Activated CD4-positive, CD25-positive, alpha-beta regulatory T cell treated with anti-CD3 and anti-CD28 coated beads, Interleukin-2, amount 50 U/mL, for 16 hours (primary cell): ENCODE data around the gene RND2.
"Not testable (repeated sequence)": the region's sequence is repeated elsewhere in the genome, so short reads cannot be mapped to it uniquely, and the experiment has no call there.

Source experiments
- DNase-seq: peaks from one replicate; pipeline ENCODE4 v3.0.0-alpha.2; 2020; ENCODE audit warnings: low read depth, low spot score

Gene RND2

DNA sequence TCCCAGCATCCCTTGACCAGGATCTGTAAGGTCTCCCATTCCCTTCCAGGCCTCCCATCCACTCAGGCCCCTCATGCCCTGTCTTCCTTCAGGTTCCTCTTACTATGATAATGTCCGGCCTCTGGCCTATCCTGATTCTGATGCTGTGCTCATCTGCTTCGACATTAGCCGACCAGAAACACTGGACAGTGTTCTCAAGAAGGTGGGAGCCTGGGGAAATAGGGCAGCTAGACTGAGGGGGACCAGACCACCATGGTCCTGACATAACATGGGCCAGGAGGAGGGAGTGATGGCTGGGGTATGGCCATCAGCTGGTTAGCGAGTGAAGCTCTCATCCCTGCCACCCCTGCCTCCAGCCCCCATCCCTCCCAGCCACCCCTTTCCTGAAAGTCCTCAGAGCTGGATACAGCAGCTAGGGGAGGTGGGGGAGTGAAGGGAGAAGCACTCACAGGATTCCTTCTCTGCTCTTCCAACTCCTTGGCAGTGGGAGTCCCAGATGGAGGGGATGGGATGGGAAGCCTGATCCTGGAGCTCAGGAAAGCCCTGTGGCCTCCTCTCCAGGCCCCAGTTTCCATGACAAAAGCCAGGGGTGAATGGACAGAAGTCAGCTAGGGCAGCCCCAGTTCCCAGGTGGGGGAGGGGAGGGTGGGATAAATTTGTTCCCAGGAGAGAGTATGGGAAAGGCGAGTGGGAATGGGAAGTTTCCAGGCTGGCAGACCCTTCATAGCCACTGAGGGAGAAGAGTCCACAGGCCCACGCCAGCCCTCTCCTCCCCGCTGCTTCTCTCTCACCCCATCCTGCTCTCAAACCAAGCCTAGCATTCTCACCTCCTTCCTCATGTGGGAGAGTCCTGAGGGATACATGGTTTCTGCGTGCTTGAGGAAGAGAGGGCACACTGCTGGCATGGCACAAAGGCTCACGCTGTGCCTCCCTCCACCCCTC is 2.3 kb downstream of the RND2 start:
- no peak for DNase-seq

DNA sequence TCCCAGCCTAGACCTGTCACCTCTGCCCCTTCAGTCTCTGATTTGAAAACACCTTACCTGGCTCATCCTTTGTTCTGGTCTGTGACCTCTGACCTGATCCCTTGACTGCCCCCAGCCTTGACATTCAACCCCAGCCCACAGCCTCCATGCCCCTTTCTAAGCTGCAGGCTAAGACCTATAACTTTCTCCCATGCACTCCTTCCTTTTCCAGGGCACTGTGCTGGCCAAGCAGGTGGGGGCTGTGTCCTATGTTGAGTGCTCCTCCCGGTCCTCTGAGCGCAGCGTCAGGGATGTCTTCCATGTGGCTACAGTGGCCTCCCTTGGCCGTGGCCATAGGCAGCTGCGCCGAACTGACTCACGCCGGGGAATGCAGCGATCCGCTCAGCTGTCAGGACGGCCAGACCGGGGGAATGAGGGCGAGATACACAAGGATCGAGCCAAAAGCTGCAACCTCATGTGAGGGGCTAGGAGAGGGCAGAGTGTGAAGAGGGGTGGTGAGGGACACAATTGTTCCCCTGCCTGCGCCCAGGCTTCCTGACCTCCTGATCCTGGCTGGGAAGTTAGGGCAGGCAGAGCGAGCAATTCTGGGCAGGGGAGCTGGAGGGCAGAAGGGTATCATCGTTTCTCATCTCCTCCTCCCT is 3.3 kb downstream of the RND2 start:
- no peak for DNase-seq

DNA sequence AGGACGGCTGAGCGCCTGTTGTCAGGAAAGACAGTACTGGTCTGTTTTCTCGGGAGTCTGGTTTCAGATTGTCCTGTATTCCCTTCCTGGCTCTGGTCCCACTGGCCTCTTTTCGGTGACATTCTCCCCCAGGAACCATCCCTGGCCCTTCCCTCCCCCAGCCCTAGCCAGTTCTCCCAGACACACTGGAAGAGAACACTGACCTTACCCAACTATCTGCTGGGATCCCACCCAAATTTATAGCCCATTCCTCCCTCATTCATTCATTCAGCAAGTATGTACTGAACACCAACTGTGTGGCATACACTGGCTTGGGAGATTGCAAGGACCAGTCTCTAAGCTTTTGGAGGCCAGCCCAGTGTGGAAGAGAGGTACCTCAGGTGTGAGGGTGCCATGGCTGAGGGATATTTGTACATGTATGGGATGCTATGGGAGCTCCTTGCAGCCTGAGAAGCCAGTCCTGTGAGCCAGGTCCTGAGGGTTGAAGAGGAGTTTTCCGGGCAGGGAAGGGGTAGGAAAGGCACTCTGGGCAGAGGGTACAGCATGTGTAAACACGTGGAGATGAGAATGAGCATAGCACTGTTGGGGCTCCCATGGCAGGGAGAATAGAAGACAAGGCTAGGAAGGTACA is 5.2 kb downstream of the RND2 start:
- DNase-seq: no peak

- no peak for DNase-seq
Observed at GRCh38 chr17:43031666-43032065, 6.6 kb downstream of the RND2 start.

DNA sequence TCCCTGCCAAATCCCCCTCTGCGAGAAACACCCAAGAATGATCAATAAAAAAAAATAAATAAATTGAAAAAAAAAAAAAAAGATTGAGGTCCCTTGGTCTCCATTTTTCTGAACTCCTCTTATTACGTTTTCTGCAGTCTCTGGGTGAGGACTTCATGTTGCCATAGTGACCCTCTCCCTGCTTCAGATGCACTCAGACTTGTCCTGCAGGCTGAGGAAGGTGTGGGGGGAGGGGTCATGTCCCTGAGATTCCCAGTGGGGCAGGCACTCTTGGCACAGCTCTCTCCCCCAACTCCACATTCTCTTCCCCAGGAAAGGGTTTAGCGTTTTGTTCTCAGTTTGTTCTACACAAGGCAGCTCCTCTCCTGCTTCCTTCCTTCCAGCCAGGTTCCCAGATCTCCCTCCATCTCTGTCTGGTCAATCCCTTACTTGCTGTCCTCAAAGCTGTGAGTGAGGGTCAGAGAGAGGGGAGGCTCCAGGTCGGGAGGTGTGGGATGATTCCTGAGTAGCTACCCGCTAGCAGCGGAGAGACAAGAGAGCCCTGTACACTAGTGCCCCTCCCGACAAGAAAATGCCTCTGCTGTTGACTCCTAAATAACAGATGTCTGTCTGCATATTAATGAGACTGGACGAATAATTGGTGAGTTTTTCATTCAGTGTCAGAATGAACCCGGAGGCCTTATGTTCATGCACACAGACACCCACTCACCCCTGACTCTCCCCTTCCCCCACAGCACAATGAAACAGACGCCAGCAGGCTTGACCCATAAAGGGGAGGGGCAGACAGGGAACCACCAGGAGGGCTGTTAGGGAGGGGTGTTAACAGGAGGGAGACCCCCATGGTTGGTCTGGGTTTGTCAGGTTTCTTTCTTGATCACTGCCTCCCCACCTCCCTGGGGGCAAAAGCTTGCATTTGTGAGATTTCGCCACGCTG is 9.2 kb downstream of the RND2 start:
- DNase-seq: no peak

GRCh38 chr17:43034894-43035293 is 9.9 kb downstream of the RND2 start:
- DNase-seq: no peak

- DNase-seq: no peak
Observed at GRCh38 chr17:43039646-43040045, 14.6 kb downstream of the RND2 start.

- no peak for DNase-seq
Observed at GRCh38 chr17:43040655-43041054, 15.6 kb downstream of the RND2 start.

DNA sequence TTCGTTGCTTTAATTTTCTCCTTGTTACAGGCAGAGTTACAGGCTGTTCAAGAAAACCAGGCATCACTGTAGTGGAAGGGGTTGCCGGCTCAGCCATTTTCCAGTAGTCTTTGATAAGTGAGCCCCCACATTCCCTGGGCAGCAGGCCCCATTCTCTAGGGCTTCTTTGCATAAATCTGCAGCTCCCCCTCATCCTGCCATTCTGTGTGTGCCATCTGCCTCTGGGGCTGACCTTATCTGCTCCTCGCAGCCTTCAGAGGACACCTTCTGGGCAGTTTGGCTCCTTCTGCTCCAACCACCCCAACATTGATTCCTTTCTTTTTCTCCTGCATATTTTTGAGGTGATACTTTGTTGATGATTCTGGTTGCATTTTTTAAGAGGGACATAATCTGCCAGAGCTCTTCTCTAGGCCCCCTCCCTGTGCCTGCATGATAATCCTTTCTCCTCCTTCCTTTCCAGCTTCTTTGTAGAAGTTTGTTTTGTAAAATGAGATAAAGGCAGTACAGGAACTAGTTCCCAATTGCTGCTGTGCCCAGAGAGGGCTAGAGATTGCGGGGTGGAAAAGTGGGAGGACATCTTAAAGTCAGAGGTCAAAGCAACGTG is 17.1 kb downstream of the RND2 start:
- DNase-seq: no peak

DNA sequence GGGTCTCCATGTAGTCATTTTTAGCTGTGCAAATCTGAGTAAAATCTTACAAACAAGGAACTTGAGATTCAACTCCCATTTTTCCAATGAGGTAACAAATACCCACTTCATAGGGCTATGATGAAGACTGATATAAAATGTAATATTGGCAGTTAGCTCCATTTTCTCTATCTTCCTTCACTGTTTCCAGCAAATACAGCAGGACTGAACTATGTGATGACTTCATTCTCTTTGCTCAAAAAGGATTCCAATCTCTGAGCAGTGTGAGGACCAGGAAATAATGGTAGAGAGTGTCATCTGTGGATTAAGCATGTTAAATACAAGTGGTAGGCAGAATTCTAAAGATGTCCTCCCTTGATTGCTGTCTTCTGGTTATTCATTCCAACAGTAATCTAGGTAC is 18.3 kb downstream of the RND2 start:
- DNase-seq: no peak

- DNase-seq: no peak
Observed at GRCh38 chr17:43044024-43044423, 19.0 kb downstream of the RND2 start.

DNA sequence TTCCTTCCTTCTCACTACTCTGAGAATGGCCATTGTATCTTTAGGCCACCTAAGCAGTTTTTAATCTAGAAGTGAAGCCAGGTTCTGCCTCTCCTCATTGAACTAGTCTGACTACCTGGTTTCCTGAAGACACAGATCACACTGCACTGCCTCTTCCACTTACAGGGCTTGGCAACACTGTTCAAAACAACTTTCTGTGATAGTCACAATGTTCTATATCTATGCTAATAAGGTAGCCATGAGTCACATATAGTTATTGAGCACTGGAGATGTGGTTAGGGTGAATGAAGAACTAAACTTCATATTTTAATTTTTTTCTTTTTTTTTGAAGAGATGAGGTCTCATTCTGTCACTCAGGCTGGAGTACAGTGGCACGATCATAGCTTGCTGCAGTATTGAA is 26.9 kb downstream of the RND2 start:
- DNase-seq: no peak

DNA sequence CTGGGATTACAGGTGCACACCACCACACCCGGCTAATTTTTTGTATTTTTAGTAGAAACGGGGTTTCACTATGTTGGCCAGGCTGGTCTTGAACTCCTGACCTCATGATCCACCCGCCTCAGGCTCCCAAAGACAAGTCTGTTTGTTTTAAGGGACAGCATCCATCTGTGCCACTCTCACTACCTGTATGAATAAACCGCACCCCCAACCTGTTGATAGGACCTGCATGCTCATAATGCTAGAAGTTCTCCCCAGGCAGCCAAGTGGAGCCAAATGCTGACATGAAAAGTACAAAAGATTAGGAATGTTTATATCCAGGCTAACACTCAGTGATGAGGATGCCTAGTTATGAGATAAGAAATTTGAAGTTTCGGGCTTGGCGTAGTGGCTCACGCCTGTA is 28.0 kb downstream of the RND2 start:
- DNase-seq: not testable (repeated sequence)

GRCh38 chr17:43056051-43056450 is 31.0 kb downstream of the RND2 start:
- no peak for DNase-seq

GRCh38 chr17:43062984-43063638 is 38.1 kb downstream of the RND2 start:
- DNase-seq: no peak

GRCh38 chr17:43068570-43069367 is 43.7 kb downstream of the RND2 start:
- DNase-seq: no peak

GRCh38 chr17:43069368-43069898 is 44.4 kb downstream of the RND2 start:
- no peak for DNase-seq

DNA sequence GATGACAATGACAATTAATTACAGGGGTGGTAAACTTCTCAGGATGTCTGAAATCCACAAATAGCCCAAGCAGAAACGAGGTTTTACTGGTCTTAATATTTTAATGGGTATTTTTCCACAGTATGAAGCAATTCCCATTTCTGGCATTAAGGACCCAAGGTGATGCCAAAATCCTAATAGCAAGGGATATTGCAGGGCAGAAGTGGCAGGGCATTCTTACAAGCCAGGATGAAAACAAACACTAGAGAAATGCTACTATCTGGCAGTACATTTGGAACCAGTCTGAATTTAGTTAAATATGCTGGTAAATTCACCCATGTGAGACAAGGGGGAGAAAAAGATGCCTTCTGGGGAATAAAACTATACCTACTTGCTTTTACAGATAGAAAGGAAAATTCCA is 45.2 kb downstream of the RND2 start:
- DNase-seq: no peak

- DNase-seq: no peak
Observed at GRCh38 chr17:43070872-43071271, 45.8 kb downstream of the RND2 start.
